ENCODE results near the gene OVCH1. TPM values are rescaled to one million over a fixed set of nuclear protein-coding genes. Genes with fewer than 3 reads are reported as not detected.

Gene OVCH1
- total RNA-seq, 4 donors from 2014 or later: 0.22 to 3.0 (median 0.28) TPM

DNA sequence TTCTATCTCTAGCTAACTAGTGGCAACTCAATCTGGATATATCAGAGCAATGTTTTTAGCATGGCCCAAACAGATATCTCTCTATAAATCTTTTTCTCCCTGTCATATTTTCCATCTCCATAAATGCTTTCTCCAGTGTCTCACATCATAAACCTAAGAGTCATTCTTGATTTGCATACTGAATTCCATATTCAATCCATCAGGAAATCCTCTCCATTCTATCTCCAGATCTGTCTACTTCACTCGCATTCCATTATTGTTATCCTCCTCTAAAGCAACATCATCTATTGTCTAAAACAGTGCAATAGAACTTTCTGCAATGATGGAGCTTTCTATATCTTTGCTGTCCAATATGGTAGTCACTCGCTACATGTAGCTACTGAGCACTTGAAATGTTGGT lies 71.0 kb downstream of the OVCH1 start:
- no peaks in the 10 kb centered on the region for H3K9me3 ChIP-seq
- DNase-seq: no peak
- H3K4me1 ChIP-seq: no peaks in the 10 kb centered on the region
- intact Hi-C loops (cut with DNase I): no loop called here
- H3K27ac ChIP-seq: no peak overlapping the region
- no peaks in the 10 kb centered on the region for H3K27me3 ChIP-seq
- TF ChIP-seq POLR2A (IDR thresholded peaks at IDR 0.05): no peak
- TF ChIP-seq, protein P1, sequence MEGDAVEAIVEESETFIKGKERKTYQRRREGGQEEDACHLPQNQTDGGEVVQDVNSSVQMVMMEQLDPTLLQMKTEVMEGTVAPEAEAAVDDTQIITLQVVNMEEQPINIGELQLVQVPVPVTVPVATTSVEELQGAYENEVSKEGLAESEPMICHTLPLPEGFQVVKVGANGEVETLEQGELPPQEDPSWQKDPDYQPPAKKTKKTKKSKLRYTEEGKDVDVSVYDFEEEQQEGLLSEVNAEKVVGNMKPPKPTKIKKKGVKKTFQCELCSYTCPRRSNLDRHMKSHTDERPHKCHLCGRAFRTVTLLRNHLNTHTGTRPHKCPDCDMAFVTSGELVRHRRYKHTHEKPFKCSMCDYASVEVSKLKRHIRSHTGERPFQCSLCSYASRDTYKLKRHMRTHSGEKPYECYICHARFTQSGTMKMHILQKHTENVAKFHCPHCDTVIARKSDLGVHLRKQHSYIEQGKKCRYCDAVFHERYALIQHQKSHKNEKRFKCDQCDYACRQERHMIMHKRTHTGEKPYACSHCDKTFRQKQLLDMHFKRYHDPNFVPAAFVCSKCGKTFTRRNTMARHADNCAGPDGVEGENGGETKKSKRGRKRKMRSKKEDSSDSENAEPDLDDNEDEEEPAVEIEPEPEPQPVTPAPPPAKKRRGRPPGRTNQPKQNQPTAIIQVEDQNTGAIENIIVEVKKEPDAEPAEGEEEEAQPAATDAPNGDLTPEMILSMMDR (IDR thresholded peaks at IDR 0.05): no peak
- no peaks in the 10 kb centered on the region for H3K36me3 ChIP-seq
- WGBS, 2 donors: 85 to 90% methylated on average over 2 of the region's 2 CpGs
- no peak overlapping the region for H3K4me3 ChIP-seq (replicated peaks in 1 of 3)

DNA sequence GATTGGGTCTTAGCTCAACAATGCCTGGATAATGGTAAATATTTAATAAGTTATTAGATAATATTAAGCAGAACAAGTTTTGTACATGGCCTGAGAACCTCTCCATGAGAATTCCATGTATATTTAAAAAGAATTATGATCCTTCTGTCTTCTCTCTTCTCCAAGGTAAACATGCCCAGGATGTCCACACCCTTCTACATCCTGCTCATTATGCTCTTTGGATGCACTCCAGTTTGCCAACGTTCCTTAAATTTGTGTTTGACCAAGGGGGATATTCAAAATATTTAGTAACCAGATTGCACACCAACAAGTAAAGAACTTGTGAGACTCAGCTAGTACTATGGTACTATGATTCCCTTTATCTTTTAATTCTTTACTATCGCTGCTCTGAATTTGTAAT lies 71.8 kb downstream of the OVCH1 start:
- no peak overlapping the region for H3K4me3 ChIP-seq (replicated peaks in 1 of 3)
- no peak for DNase-seq
- intact Hi-C loops (cut with DNase I): no loop called here
- H3K27ac ChIP-seq: no peak overlapping the region
- H3K27me3 ChIP-seq: no peaks in the 10 kb centered on the region
- 71 to 74% methylated on average over 2 of the region's 2 CpGs for WGBS, 2 donors
- H3K36me3 ChIP-seq: no peaks in the 10 kb centered on the region
- no peak for TF ChIP-seq POLR2A (IDR thresholded peaks at IDR 0.05)
- TF ChIP-seq, protein P1 (IDR thresholded peaks at IDR 0.05): no peak
- H3K4me1 ChIP-seq: no peaks in the 10 kb centered on the region
- H3K9me3 ChIP-seq: no peaks in the 10 kb centered on the region

DNA sequence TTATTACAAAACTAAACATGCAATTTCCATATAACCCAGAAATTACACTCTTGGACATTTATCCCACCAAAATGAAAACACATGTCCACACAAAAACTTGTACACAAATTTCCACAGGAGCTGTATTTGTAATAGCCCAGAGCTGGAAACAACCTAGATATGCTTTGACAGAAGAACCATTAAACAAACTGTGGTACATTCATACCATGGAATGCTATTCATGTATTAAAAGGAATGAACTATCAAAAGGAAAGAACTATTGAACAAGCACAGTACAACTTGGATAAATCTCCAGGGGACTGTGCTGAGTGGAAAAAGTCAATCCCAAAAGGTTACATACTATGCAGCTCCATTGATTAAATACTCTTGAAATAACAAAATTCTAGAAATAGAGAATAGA lies 80.7 kb downstream of the OVCH1 start:
- intact Hi-C loops (cut with DNase I): no loop called here
- H3K27ac ChIP-seq: no peak overlapping the region
- H3K4me1 ChIP-seq: no peaks in the 10 kb centered on the region
- TF ChIP-seq, protein P1 (IDR thresholded peaks at IDR 0.05): no peak
- no peak for TF ChIP-seq POLR2A (IDR thresholded peaks at IDR 0.05)
- H3K9me3 ChIP-seq: no peaks in the 10 kb centered on the region
- no peaks in the 10 kb centered on the region for H3K36me3 ChIP-seq
- no peak for DNase-seq
- H3K4me3 ChIP-seq (replicated peaks in 1 of 3): no peak overlapping the region
- H3K27me3 ChIP-seq: no peaks in the 10 kb centered on the region

DNA sequence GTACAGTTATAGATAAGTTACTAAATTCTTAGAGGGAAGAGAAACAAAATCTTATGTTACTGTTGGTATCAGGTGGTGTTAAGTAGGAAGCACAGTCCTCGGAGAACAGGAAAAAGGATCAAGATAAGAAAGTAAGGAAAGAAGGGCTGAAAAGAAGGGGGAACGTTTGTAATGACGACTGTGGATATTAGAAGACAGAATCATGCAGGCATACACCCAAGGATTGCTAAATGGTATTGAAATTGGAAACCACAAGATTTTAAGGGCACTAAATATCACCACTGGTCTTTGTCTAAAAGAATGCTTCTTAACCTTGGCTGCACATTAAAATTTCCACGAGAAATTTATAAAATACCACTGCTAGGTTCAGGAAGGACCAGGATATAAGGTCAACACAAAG lies 82.4 kb downstream of the OVCH1 start:
- WGBS, 2 donors: 51 to 64% methylated on average over 4 of the region's 4 CpGs
- intact Hi-C loops (cut with DNase I): no loop called here
- no peak for TF ChIP-seq POLR2A (IDR thresholded peaks at IDR 0.05)
- TF ChIP-seq, protein P1 (IDR thresholded peaks at IDR 0.05): no peak

DNA sequence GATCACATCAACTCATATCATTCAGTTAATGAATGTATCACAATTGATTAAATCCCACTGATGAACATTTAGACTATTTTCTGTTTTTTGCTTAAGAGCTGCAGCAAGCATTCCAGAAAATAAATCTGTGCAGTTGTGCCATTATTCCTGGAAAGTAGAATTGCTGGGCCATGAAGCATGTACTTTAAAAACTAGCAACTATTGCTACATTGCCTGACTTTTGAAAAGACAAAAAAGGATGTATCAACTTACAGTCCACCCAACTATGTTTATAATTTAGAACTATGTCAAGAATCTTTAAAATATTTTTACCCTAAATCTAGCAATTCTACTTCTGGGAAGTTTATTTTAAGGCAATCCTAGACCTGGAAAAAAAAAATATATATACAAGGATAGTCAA lies 83.1 kb downstream of the OVCH1 start:
- intact Hi-C loops (cut with DNase I): no loop called here
- no peak for DNase-seq
- H3K27ac ChIP-seq: no peak overlapping the region

More for the DNA sequence above, 82.4 kb downstream of the OVCH1 start:
- H3K36me3 ChIP-seq: no peaks in the 10 kb centered on the region
- H3K4me3 ChIP-seq (replicated peaks in 1 of 3): no peak overlapping the region
- H3K27ac ChIP-seq: no peak overlapping the region
- no peaks in the 10 kb centered on the region for H3K9me3 ChIP-seq
- DNase-seq: no peak
- no peaks in the 10 kb centered on the region for H3K27me3 ChIP-seq
- H3K4me1 ChIP-seq: no peaks in the 10 kb centered on the region

More for the DNA sequence above, 83.1 kb downstream of the OVCH1 start:
- Histone ChIP-seq H3K36me3 (no peaks in the 10 kb centered on the region), H3K4me1 (no peaks in the 10 kb centered on the region), H3K27me3 (no peaks in the 10 kb centered on the region), H3K9me3 (no peaks in the 10 kb centered on the region), H3K4me3 (replicated peaks in 1 of 3) (no peak overlapping the region)
- TF ChIP-seq, protein P1 (IDR thresholded peaks at IDR 0.05): no peak
- TF ChIP-seq POLR2A (IDR thresholded peaks at IDR 0.05): no peak

Measured in thyroid gland (tissue), 4 donors.